Measurements from ENCODE around the gene SPATA31D3. TPM values are rescaled to one million over a fixed set of nuclear protein-coding genes. Genes with fewer than 3 reads are reported as not detected.

SPATA31D3 gene
- total and polyA plus RNA-seq, 2 of the 8 experiments (the other 6 are each of a cell fraction or from before 2014, with no cell fraction given), result not detected

GRCh38 chr9:81980568-81980967 is 37.3 kb downstream of the SPATA31D3 start:
- H4K8ac ChIP-seq (ENCODE audit: extremely low read depth, insufficient read depth, low read length), result no peak overlapping the region
- H3K27me3 ChIP-seq (replicated peaks in 1 of 4; ENCODE audit: control insufficient read depth in 3 of 4, extremely low read depth in 1 of 4, insufficient read depth in 3 of 4, low read length in 3 of 4), result no peaks in the 10 kb centered on the region
- DNase-seq (ENCODE audit: low read depth in 1 of 2, low spot score in 2 of 2), result no peak
- no peaks in the 10 kb centered on the region for H3K79me1 ChIP-seq (ENCODE audit: low read depth, low read length)
- H3K56ac ChIP-seq (replicated peaks; ENCODE audit: insufficient read length, low read depth, low read length), result no peak overlapping the region
- H4K5ac ChIP-seq (ENCODE audit: insufficient read length, low read depth, low read length), result no peak overlapping the region
- H3K18ac ChIP-seq (ENCODE audit: extremely low read depth, low read length), result no peak overlapping the region
- no peaks in the 10 kb centered on the region; a peak in 1 of 4 replicates for H3K9me3 ChIP-seq (ENCODE audit: insufficient read depth in 2 of 2, low read depth in 1 of 2, low read length in 1 of 2)
- no peak overlapping the region for H2BK120ac ChIP-seq (replicated peaks; ENCODE audit: low read depth, low read length)
- H3K23me2 ChIP-seq (ENCODE audit: low read depth, low read length), result no peaks in the 10 kb centered on the region
- no peak overlapping the region for H3K14ac ChIP-seq (ENCODE audit: insufficient read length)
- no peak overlapping the region for H3K4me3 ChIP-seq (ENCODE audit: extremely low read depth in 1 of 4, insufficient read depth in 2 of 4, low read depth in 3 of 4, low read length in 4 of 4)
- no peaks in the 10 kb centered on the region for H3K79me2 ChIP-seq (ENCODE audit: control insufficient read depth in 1 of 2, insufficient read depth in 2 of 2, low read length in 2 of 2)
- POLR2A ChIA-PET (ENCODE audit: partially characterized antibody), result no interaction called here
- H3K4me1 ChIP-seq (replicated peaks in 1 of 4; ENCODE audit: control insufficient read depth in 3 of 4, insufficient read depth in 4 of 4, low read length in 3 of 4), result no peaks in the 10 kb centered on the region
- no peak overlapping the region for H3K23ac ChIP-seq (ENCODE audit: insufficient read length)
- FAIRE-seq, result no peak
- H3K4me2 ChIP-seq (ENCODE audit: insufficient read depth in 1 of 2, low read depth in 2 of 2, low read length in 2 of 2), result no peak overlapping the region
- no peak overlapping the region for H2AFZ ChIP-seq (ENCODE audit: low read length)
- H2AK5ac ChIP-seq (ENCODE audit: low read depth, low read length), result no peak overlapping the region
- no peak overlapping the region for H2BK12ac ChIP-seq (ENCODE audit: low read depth, low read length)
- no peak overlapping the region for H4K91ac ChIP-seq (replicated peaks; ENCODE audit: insufficient read length, low read length)
- no peak overlapping the region for H2BK20ac ChIP-seq (ENCODE audit: low read length)
- no peaks in the 10 kb centered on the region for H4K20me1 ChIP-seq (replicated peaks in 1 of 2; ENCODE audit: control insufficient read depth in 1 of 2, insufficient read depth in 2 of 2, low read length in 2 of 2)
- H2BK15ac ChIP-seq (ENCODE audit: low read length), result no peak overlapping the region
- H3K27ac ChIP-seq (ENCODE audit: low read depth, low read length), result no peak overlapping the region
- no peak overlapping the region for H3K4ac ChIP-seq (replicated peaks; ENCODE audit: insufficient read length, low read depth, low read length)
- no peak for TF ChIP-seq YY1 (IDR thresholded peaks at IDR 0.05; ENCODE audit: low read depth, low read length)
- no peak for TF ChIP-seq CHD1 (IDR thresholded peaks at IDR 0.05; ENCODE audit: low read depth, low read length)
- TF ChIP-seq BRCA1 (IDR thresholded peaks at IDR 0.05; ENCODE audit: low read depth, low read length), result no peak
- TF ChIP-seq POLR2AphosphoS5 (IDR thresholded peaks at IDR 0.05; ENCODE audit: low read depth, low read length), result no peak
- TF ChIP-seq CBX8 (IDR thresholded peaks at IDR 0.05; ENCODE audit: borderline replicate concordance, low read depth, low read length), result no peak
- TF ChIP-seq MAFK (IDR thresholded peaks at IDR 0.05; ENCODE audit: low read depth, low read length), result no peak
- no peak for TF ChIP-seq SIN3A (conservative IDR thresholded peaks at IDR 0.05 in 1 of 2, IDR thresholded peaks at IDR 0.05 in 1 of 2; ENCODE audit: low read depth in 1 of 2, low read length in 2 of 2)
- no peak for TF ChIP-seq JUN (IDR thresholded peaks at IDR 0.05; ENCODE audit: low read depth, low read length)
- TF ChIP-seq SUZ12 (IDR thresholded peaks at IDR 0.05; ENCODE audit: low read length), result no peak
- TF ChIP-seq EGR1 (IDR thresholded peaks at IDR 0.05; ENCODE audit: borderline replicate concordance, low read depth, low read length), result no peak
- no peak for TF ChIP-seq POU5F1 (IDR thresholded peaks at IDR 0.05; ENCODE audit: low read depth, low read length)
- no peak for TF ChIP-seq TAF7 (optimal IDR thresholded peaks at IDR 0.05; ENCODE audit: borderline replicate concordance, low read depth, low read length)
- H3K9ac ChIP-seq (replicated peaks in 1 of 4; ENCODE audit: extremely low read depth in 1 of 4, low read depth in 3 of 4, low read length in 3 of 4), result no peak overlapping the region
- no peaks in the 10 kb centered on the region for H3K36me3 ChIP-seq (ENCODE audit: control insufficient read depth in 2 of 4, insufficient read depth in 4 of 4, low read length in 3 of 4)
- H2BK5ac ChIP-seq (ENCODE audit: low read depth, low read length), result no peak overlapping the region
- CTCF ChIA-PET (ENCODE audit: partially characterized antibody), result no interaction called here

Measured in H1 (cell line).